ENCODE data around the gene OR14I1. TPM values are rescaled to one million over a fixed set of nuclear protein-coding genes. Genes with fewer than 3 reads are reported as not detected.
"Not testable (repeated sequence)": the region's sequence is repeated elsewhere in the genome, so short reads cannot be mapped to it uniquely, and the experiment has no call there.

The OR14I1 gene
- total RNA-seq, 1 donor from 2014 or later, result not detected

GRCh38 chr1:248688527-248689298 lies 13.9 kb downstream of the OR14I1 start:
- no peak for DNase-seq (ENCODE audit: low spot score)

GRCh38 chr1:248686815-248687214 lies 15.8 kb downstream of the OR14I1 start:
- no peak for DNase-seq (ENCODE audit: low spot score)

- no peak for DNase-seq (ENCODE audit: low spot score)
Observed at GRCh38 chr1:248681651-248682050, 20.9 kb downstream of the OR14I1 start.

- DNase-seq (ENCODE audit: low spot score), result no peak
Observed at GRCh38 chr1:248670003-248670402, 32.6 kb downstream of the OR14I1 start.

- DNase-seq (ENCODE audit: low spot score), result not testable (repeated sequence)
Observed at GRCh38 chr1:248663453-248664328, 38.9 kb downstream of the OR14I1 start.

- DNase-seq (ENCODE audit: low spot score), result not testable (repeated sequence)
Observed at GRCh38 chr1:248656797-248657196, 45.8 kb downstream of the OR14I1 start.

GRCh38 chr1:248655354-248655753 lies 47.2 kb downstream of the OR14I1 start, which contains the start of gene OR2T27:
Gene OR2T27, minus strand, starts transcription at chr1:248655528. Its CDS starts 4,644 bp downstream, at chr1:248650884.
- DNase-seq (ENCODE audit: low spot score), result not testable (repeated sequence)

Other genes with a start within 250 kb of the OR14I1 start
- not detected for gene OR2T3, start 229.4 kb downstream of the OR14I1 start, total RNA-seq
- gene OR2T5, start 214.2 kb downstream of the OR14I1 start, total RNA-seq, result not detected
- gene OR2G6, start 194.7 kb downstream of the OR14I1 start, total RNA-seq, result not detected
- not detected for gene OR2T29, start 140.0 kb downstream of the OR14I1 start, total RNA-seq
- not detected for gene OR2T34, start 128.0 kb downstream of the OR14I1 start, total RNA-seq
- gene OR2T10, start 105.1 kb downstream of the OR14I1 start, total RNA-seq, result not detected
- not detected for gene OR2T11, start 67.7 kb downstream of the OR14I1 start, total RNA-seq
- not detected for gene OR2T35, start 57.5 kb downstream of the OR14I1 start, total RNA-seq
- gene OR2T27, start 47.2 kb downstream of the OR14I1 start, total RNA-seq, result not detected
- not detected for gene LYPD8, start 53.0 kb upstream of the OR14I1 start, total RNA-seq
- 21.7 TPM for gene SH3BP5L, start 123.1 kb upstream of the OR14I1 start, total RNA-seq
- gene ZNF672, start 135.5 kb upstream of the OR14I1 start, total RNA-seq, result 30.1 TPM
- 71.0 TPM for gene ZNF692, start 156.3 kb upstream of the OR14I1 start, total RNA-seq
- 13.1 TPM for gene PGBD2, start 203.5 kb upstream of the OR14I1 start, total RNA-seq